HUES6 (cell line): ENCODE results near the gene ST7.

ENCODE experiments used
- H3K27ac ChIP-seq: 2 replicates; pipeline ENCODE4 v1.7.0; 2013; ENCODE audit warnings: low read depth, mild to moderate bottlenecking, low read length, inconsistent platforms
- H3K27me3 ChIP-seq: 2 replicates; pipeline ENCODE4 v1.6.1; 2013; ENCODE audit warnings: low read length; ENCODE audit not compliant: control insufficient read depth, insufficient read depth
- H3K36me3 ChIP-seq: 2 replicates; pipeline ENCODE4 v1.6.1; 2013; ENCODE audit warnings: low read length; ENCODE audit not compliant: control insufficient read depth, insufficient read depth
- H3K4me1 ChIP-seq: 2 replicates; pipeline ENCODE4 v1.6.1; 2013; ENCODE audit warnings: low read length; ENCODE audit not compliant: control insufficient read depth, insufficient read depth
- H3K4me3 ChIP-seq: 2 replicates; pipeline ENCODE4 v1.5.1; 2013; ENCODE audit warnings: low read depth, low read length
- H3K9ac ChIP-seq: one replicate; pipeline ENCODE4 v1.6.1; 2013; ENCODE audit warnings: mild to moderate bottlenecking, low read length
- H3K9me3 ChIP-seq: 2 replicates; pipeline ENCODE4 v1.6.1; 2013; ENCODE audit warnings: low read depth, low read length; ENCODE audit not compliant: control insufficient read depth, insufficient read depth

The ST7 gene, protein sequence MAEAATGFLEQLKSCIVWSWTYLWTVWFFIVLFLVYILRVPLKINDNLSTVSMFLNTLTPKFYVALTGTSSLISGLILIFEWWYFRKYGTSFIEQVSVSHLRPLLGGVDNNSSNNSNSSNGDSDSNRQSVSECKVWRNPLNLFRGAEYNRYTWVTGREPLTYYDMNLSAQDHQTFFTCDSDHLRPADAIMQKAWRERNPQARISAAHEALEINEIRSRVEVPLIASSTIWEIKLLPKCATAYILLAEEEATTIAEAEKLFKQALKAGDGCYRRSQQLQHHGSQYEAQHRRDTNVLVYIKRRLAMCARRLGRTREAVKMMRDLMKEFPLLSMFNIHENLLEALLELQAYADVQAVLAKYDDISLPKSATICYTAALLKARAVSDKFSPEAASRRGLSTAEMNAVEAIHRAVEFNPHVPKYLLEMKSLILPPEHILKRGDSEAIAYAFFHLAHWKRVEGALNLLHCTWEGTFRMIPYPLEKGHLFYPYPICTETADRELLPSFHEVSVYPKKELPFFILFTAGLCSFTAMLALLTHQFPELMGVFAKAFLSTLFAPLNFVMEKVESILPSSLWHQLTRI

DNA sequence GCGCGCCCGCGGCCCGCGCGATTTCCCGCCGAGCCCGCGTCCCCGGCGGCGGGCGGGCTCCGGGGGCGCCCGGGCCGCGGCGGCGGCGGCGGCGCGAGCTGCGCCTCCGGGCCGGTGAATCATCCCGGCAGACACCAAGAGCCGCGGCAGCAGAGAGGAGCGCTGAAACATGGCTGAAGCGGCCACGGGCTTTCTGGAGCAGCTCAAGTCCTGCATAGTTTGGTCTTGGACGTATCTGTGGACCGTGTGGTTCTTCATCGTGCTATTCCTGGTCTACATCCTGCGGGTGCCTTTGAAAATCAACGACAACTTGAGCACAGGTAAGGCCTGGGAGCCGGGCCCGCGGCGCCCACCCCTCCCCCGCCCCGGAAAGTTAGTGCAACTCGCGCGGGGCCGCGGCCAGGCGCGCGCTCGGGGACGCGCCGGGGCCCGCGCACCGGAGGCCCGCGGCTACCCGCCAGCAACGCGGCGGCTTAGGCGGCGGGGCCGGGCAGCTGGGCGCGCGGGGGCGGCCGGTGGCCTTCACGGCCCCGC is at the start of gene ST7:
TSS of gene ST7 (plus strand) at position 130 of the 534 bp plus-strand sequence. CDS start at position 170, 40 bp downstream.
- no peaks in the 10 kb centered on the region for H3K9me3 ChIP-seq
- H3K9ac ChIP-seq: peak within 1 kb of the TSS; percentile 98
- no peaks in the 10 kb centered on the region for H3K27me3 ChIP-seq
- no peaks in the 10 kb centered on the region for H3K36me3 ChIP-seq
- peak within 1 kb of the TSS; percentile 68; the same call in 1 of the 2 replicates for H3K27ac ChIP-seq
- peak within 1 kb of the TSS; percentile 90 for H3K4me3 ChIP-seq
- peaks cover 22% of the 10 kb centered on the region for H3K4me1 ChIP-seq

DNA sequence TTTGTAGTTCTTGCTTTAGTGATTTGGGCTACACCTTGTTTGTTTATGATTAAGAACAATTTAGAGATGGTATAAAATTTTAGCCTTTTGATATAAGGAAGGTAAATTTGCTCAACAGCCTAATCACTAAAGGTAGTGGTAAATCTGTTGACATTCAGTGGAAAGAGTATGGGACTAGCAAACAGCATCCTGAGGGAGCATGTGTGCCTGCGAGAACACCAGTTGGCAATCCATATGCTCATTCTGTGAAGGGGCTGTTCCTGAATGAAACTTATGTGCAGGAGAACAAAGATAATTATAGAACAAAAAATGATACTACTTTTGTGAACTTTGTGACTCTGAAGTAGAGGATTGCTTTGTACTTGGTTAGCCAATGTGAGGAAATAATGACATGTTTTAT is 46.9 kb upstream of the ST7 start:
- Histone ChIP-seq H3K27me3 (no peaks in the 10 kb centered on the region), H3K9ac (no peak overlapping the region), H3K4me3 (no peak overlapping the region), H3K4me1 (peaks cover 18% of the 10 kb centered on the region), H3K9me3 (no peaks in the 10 kb centered on the region), H3K27ac (0 out of 2 replicates have a peak overlapping the region, but pooled peaks have one; percentile 3), H3K36me3 (peaks cover 44% of the 10 kb centered on the region)

DNA sequence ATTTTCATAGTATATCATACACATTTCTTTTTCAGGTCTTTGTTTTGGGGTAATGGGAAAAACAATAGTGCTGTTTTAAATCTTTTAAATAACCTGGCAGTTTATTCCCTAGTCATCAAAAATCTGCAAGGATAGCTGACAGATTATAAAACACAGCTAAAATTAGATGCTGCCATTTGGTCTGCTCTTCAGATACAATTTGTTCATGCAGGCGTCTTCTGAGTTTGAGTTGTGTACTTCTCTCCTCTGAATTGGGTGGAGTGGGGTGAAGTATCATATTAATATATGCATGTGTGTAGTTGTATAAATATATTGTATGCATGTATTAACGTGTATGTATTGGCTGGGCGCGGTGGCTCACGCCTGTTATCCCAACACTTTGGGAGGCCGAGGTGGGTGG is 42.9 kb upstream of the ST7 start:
- H3K27me3 ChIP-seq: no peaks in the 10 kb centered on the region
- H3K9ac ChIP-seq: no peak overlapping the region
- no peak overlapping the region for H3K4me3 ChIP-seq
- no peak overlapping the region for H3K27ac ChIP-seq
- H3K36me3 ChIP-seq: peaks cover 70% of the 10 kb centered on the region
- no peaks in the 10 kb centered on the region for H3K9me3 ChIP-seq
- H3K4me1 ChIP-seq: peaks cover 4% of the 10 kb centered on the region

DNA sequence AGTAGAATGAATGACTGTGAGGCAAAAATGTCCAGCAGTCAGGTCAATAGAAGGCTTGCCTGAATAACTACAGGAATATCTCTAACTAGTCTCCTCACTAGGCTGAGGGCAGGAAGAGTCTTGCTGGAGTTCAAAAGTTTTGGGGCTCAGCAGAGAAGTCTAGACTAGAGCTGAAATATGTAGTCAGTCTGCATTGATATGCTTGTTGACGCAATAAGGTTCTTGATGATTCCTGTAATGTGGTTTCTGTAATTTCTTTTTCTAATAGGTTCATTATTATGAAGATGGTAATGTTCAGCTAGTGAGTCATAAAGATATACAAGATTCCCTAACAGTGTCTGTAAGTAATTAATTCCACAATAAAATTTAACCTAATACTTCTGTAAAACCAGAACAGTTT is 41.5 kb upstream of the ST7 start:
- no peaks in the 10 kb centered on the region for H3K4me1 ChIP-seq

DNA sequence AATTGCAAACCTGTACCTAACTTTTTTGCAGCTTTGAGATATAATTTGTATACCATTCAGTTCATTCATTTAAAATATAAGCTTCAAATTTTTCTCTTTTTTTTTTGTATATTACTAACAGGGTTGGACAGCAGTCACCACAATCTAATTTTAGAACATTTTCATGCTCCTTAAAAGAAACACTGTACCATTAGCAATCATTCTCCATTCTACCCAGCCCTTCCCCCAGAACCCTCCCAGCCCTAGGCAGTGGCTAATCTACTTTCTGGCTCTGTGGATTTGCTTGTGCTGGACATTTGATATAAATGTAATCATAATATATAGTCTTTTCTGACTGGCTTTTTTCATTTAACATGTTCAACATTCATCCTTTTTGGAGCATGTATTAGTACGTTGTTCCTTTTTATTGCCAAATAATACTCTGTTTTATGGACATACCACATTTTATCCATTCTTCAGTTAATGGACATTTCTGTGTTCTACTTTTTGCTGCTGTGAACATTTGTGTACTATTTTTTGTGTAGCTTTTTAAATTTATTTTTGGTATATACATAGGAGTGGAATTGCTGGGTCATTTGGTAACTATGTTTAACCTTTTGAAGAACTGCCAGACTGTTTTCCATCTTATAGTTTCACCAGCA is 40.9 kb upstream of the ST7 start:
- H3K27ac ChIP-seq: no peak overlapping the region
- peaks cover 75% of the 10 kb centered on the region for H3K36me3 ChIP-seq
- no peak overlapping the region for H3K4me3 ChIP-seq
- H3K9ac ChIP-seq: no peak overlapping the region
- H3K27me3 ChIP-seq: no peaks in the 10 kb centered on the region
- no peaks in the 10 kb centered on the region for H3K4me1 ChIP-seq
- H3K9me3 ChIP-seq: no peaks in the 10 kb centered on the region

More for the DNA sequence above, 41.5 kb upstream of the ST7 start:
- H3K9me3 ChIP-seq: no peaks in the 10 kb centered on the region
- H3K27ac ChIP-seq: no peak overlapping the region
- H3K9ac ChIP-seq: no peak overlapping the region
- H3K36me3 ChIP-seq: peaks cover 77% of the 10 kb centered on the region
- H3K4me3 ChIP-seq: no peak overlapping the region
- no peaks in the 10 kb centered on the region for H3K27me3 ChIP-seq

DNA sequence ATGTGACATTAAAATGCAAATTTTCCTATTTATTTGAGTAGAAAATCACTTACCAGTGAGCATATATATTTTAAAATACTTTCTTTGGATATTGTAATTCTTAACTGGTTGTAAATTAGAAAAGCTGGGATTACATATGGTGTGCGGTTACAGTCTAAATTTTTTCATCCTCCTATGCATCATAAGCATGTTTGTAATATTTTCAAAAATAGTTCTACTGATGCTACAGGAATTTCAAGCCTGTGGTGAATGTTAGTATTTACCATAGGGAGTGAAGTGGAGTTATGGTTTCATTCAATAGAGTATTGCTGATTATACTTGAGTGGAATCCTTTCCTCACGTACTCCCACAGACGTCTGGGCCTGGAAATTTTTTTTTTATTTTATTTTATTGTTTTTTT is 34.6 kb upstream of the ST7 start:
- H3K4me3 ChIP-seq: no peak overlapping the region
- no peaks in the 10 kb centered on the region for H3K27me3 ChIP-seq
- no peaks in the 10 kb centered on the region for H3K9me3 ChIP-seq
- H3K4me1 ChIP-seq: no peaks in the 10 kb centered on the region
- H3K27ac ChIP-seq: no peak overlapping the region
- H3K9ac ChIP-seq: no peak overlapping the region
- H3K36me3 ChIP-seq: peaks cover 43% of the 10 kb centered on the region

DNA sequence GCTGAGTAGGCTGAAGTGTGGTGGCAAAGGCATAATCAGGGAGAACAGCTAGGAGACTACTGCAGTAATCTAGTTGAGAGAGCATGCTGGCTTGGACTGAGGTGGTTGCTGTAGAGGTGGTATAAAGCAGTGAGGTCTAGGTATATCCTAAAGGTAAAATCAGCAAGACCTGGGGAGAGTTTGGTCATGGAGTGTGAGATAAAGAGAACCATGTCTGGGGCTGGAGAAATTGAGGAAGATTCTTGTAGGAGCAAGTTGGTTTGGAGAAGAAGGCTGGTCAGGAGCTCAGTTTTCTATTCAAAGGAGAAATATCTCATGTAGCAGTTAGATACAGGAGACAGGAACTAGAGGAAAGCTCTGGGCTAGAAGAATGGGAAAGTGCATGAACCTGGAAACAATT is 32.9 kb upstream of the ST7 start:
- Histone ChIP-seq H3K9me3 (no peaks in the 10 kb centered on the region), H3K27ac (no peak overlapping the region), H3K27me3 (no peaks in the 10 kb centered on the region), H3K4me1 (no peaks in the 10 kb centered on the region), H3K36me3 (peaks cover 32% of the 10 kb centered on the region), H3K4me3 (no peak overlapping the region), H3K9ac (no peak overlapping the region)

DNA sequence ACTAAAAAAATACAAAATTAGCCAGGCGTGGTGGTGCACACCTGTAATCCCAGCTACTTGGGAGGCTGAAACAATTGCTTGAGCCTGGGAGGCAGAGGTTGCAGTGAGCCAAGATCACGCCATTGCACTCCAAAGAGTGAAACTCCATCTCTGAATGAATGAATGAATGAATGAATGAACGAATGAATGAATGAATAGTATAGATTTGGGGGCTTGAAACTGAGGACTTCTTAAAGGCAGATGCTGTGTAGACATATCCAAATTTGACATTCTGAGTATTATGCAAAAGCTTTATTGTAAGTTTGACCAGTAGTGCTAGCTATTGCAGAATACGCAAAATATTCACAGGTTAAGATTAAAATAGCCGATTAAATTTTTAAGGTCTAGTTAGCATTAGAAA is 30.8 kb upstream of the ST7 start:
- H3K27me3 ChIP-seq: no peaks in the 10 kb centered on the region

DNA sequence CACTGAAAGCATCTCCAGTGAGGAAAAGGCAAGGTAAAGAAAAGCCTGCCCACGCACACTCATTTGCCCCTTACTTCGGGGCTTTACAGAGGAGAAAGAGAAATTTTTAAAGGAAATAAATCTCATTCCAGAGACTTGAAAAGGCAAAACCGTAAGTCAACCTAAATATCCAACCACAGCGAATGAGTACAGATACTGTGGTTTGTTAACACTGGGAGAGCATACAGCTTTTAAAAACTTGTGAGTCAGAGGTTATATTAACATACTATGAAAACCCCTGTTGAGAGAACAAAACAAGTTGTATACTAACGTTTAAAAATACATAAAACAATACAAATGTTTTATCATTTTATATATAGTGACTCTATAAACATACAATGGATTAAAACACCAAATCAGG is 28.6 kb upstream of the ST7 start:
- H3K27ac ChIP-seq: no peak overlapping the region

More for the DNA sequence above, 30.8 kb upstream of the ST7 start:
- no peak overlapping the region for H3K27ac ChIP-seq
- H3K4me3 ChIP-seq: no peak overlapping the region
- no peaks in the 10 kb centered on the region for H3K4me1 ChIP-seq
- peaks cover 14% of the 10 kb centered on the region for H3K36me3 ChIP-seq
- H3K9me3 ChIP-seq: no peaks in the 10 kb centered on the region
- H3K9ac ChIP-seq: no peak overlapping the region

DNA sequence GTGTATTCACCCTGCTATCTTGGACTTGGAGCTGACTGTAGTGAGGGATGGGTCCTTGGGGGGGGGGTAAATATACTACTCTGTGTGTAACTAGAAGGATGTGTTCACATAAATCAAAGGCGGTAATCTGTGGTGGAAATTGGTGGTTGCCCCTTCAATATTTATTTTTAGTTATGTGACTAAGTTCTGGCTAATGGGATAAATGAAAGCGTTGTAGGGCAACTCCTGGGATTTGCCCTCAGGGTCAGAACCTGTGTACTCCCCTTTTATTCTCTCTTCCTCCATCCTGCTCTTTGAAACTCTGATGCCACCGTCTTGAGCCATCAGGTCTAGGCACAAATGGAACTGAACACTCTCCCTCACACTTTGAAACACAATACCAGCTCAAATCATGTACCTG is 24.3 kb upstream of the ST7 start:
- Histone ChIP-seq H3K27me3 (no peaks in the 10 kb centered on the region; the same call in 1 of the 2 replicates), H3K9ac (no peak overlapping the region), H3K27ac (no peak overlapping the region), H3K4me1 (peaks cover 3% of the 10 kb centered on the region; the same call in 1 of the 2 replicates), H3K9me3 (no peaks in the 10 kb centered on the region), H3K36me3 (no peaks in the 10 kb centered on the region), H3K4me3 (no peak overlapping the region)

More for the DNA sequence above, 28.6 kb upstream of the ST7 start:
- H3K4me3 ChIP-seq: no peak overlapping the region
- H3K36me3 ChIP-seq: no peaks in the 10 kb centered on the region
- no peak overlapping the region for H3K9ac ChIP-seq
- no peaks in the 10 kb centered on the region for H3K27me3 ChIP-seq
- no peaks in the 10 kb centered on the region for H3K4me1 ChIP-seq
- no peaks in the 10 kb centered on the region for H3K9me3 ChIP-seq
